ENCODE data around the gene FAM221B.
A peak's percentile ranks its signal among the peaks of the same experiment; 100 is the strongest.

The FAM221B gene

DNA sequence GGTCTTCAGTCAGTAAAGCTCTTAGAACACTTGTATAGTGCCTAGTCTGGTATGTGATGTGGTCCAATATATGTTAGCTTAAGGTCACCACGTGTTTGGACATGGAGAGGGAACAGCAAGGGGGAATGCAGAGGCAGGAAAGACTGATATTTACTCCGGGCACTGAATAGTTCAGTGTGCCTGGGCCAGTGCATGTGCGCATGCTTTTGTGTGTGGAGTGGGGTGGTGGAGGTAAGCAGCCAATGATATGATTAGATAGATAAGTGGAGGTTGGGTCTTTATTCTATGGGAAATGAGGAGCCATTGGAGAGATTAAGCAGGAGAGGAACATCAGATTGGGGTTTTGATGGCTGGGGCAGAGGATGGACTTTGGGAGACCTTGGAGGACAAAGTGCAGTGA lies 27.7 kb upstream of the FAM221B start:
- DNase-seq (ENCODE audit: low spot score in 2 of 2) (no peak), ATAC-seq (no peak)
- Mint-ChIP-seq H3K4me1 (peaks cover 15% of the 10 kb centered on the region), H3K27ac (no peak overlapping the region), H3K9me3 (no peaks in the 10 kb centered on the region), H3K36me3 (no peaks in the 10 kb centered on the region), H3K4me3 (no peak overlapping the region)

DNA sequence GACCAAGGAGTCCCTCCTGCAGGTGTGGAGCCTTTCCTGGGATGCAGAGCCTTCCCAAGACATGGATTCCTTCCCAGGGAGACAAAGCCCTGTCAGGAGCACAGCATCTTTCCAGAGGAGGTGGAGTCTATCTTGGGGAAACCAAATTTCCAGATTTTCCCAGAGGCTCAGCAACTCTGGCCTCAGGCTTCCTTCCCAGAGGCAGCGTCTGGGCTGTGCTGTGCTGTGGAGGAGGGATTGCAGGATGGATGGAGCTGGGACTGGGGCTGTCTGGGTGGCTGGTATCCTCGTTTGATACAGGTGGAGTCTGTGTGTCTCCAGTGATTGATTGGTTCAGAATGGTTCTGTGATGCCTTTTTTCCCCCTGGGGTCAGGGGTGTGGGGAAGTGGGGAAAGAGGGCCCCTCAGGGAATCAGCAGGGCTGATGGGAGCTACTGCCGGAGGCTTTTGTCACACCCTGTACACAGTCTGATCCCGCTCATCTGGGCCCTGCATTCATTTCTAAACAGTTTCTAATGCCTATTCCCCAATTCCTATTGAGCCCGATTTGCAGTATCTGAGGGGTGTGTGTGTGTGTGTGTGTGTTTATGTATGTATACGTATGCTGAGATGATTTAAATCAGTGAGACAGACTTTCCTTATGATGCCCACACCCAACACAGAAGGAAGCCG lies 25.7 kb upstream of the FAM221B start:
- ATAC-seq, result no peak
- peaks cover 10% of the 10 kb centered on the region for H3K4me1 Mint-ChIP-seq
- peak overlapping the region; percentile 34 for H3K27ac Mint-ChIP-seq

DNA sequence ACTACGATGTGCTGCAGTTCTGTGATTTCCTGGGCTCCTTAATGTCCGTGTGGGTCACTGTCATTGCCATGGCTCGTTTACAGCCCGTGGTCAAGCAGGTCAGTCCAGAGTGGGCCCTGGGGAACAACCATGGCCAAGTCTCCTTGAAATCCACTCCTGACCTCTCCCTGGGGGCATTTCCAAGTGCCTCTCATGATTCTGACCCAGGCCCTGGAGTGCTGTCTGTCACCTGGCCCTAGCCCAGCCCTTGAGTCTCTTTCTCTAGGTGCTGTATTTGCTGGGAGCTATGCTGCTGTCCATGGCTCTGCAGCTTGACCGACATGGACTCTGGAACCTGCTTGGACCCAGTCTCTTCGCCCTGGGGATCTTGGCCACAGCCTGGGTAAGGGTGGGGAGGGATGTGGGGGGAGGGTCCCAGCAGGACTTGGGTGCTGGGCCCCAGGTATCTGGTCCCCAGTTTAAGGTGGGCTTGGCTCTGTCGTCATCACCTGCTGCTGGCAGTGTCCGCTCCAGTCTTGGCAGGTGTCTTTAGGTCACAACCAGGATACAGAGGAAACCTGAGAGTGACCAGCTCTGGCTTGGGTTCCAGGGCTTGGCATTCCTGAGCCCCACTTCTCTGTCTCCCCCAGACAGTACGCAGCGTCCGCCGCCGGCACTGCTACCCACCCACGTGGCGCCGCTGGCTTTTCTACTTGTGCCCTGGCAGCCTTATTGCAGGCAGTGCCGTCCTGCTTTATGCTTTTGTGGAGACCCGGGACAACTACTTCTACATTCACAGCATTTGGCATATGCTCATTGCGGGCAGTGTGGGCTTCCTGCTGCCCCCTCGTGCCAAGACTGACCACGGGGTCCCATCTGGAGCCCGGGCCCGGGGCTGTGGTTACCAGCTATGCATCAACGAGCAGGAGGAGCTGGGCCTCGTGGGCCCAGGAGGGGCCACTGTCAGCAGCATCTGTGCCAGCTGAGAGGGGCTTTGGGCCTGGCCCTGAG lies 24.6 kb upstream of the FAM221B start:
- H3K27ac Mint-ChIP-seq, result peak overlapping the region; percentile 34
- no peak overlapping the region for H3K4me3 Mint-ChIP-seq
- ATAC-seq, result no peak

More for the DNA sequence above, 25.7 kb upstream of the FAM221B start:
- H3K4me3 Mint-ChIP-seq, result no peak overlapping the region
- H3K9me3 Mint-ChIP-seq, result no peaks in the 10 kb centered on the region
- no peaks in the 10 kb centered on the region for H3K36me3 Mint-ChIP-seq
- DNase-seq (ENCODE audit: low spot score in 2 of 2), result no peak

DNA sequence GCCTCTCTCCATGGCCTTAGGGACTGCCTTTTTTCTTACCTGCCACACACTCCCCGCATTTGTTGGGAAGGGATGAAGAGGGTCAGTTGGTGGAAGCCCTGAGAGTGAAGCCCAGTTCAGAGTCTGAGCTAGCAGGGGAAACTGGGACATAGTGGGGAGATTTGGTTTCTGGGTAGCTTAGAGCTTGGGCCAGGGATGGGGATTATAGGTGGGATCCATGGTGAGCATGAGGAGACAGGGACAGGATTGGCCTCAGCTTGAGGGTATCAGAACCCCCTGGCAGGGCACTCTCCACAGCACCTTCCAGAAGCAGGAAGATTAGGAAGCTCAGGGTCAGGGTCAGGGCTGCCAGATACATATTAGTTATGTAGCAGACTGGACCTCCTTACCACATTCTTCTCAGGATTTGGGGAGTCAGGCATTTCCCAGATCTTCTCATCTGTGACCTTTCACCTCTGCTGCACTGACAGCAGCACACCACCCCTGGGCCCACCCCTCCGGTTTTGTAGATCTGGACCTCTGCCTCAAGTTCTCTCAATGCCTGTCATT lies 23.8 kb upstream of the FAM221B start:
- DNase-seq (ENCODE audit: low spot score in 2 of 2) (no peak), ATAC-seq (no peak)
- Mint-ChIP-seq H3K36me3 (no peaks in the 10 kb centered on the region), H3K4me1 (peaks cover 14% of the 10 kb centered on the region), H3K9me3 (no peaks in the 10 kb centered on the region), H3K4me3 (no peak overlapping the region), H3K27ac (no peak overlapping the region)

More for the DNA sequence above, 24.6 kb upstream of the FAM221B start:
- Mint-ChIP-seq H3K9me3 (no peaks in the 10 kb centered on the region), H3K4me1 (peaks cover 5% of the 10 kb centered on the region), H3K36me3 (no peaks in the 10 kb centered on the region)
- DNase-seq (ENCODE audit: low spot score in 2 of 2), result no peak

DNA sequence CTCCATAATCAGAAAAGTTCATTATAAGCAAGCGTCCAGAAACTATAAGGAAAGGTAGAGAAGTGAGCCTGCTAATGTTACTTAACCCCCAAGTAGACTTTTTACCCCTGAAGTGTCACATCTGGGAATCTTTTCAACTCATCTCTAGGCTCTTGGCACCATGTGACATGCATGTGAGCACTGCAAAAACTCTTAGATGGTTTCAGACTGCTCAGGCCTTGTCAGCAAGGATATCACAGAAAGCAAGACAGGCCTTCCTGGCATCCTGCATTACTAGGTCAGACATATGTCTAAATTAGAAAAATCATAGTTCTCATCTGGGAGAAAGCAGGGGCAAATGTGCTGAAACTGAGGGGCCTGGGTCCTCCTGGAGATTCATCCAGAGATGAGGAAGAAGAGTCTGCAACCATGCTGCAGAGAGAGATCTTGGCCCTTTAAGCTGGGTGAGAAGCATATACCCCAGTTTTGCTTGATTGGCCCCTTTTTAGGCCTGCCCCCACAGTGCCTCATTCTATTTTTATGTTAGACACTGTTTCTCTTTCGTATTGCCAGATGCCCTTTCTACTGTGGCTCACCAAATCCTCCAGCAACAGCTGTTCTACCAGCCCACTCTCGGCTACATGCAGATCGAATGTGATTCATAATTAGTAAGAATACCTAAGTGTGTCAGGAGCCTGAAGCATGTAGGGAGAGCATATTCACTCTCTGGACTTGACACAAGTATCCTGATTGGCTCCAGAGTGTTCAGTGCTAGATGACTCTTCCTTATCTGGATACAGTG lies 19.4 kb upstream of the FAM221B start:
- Mint-ChIP-seq H3K36me3 (no peaks in the 10 kb centered on the region), H3K4me1 (peaks cover 41% of the 10 kb centered on the region), H3K27ac (peak overlapping the region; percentile 76), H3K4me3 (peak overlapping the region; percentile 30), H3K9me3 (no peaks in the 10 kb centered on the region)
- DNase-seq (ENCODE audit: low spot score in 2 of 2), result no peak
- ATAC-seq, result peak; percentile 99

DNA sequence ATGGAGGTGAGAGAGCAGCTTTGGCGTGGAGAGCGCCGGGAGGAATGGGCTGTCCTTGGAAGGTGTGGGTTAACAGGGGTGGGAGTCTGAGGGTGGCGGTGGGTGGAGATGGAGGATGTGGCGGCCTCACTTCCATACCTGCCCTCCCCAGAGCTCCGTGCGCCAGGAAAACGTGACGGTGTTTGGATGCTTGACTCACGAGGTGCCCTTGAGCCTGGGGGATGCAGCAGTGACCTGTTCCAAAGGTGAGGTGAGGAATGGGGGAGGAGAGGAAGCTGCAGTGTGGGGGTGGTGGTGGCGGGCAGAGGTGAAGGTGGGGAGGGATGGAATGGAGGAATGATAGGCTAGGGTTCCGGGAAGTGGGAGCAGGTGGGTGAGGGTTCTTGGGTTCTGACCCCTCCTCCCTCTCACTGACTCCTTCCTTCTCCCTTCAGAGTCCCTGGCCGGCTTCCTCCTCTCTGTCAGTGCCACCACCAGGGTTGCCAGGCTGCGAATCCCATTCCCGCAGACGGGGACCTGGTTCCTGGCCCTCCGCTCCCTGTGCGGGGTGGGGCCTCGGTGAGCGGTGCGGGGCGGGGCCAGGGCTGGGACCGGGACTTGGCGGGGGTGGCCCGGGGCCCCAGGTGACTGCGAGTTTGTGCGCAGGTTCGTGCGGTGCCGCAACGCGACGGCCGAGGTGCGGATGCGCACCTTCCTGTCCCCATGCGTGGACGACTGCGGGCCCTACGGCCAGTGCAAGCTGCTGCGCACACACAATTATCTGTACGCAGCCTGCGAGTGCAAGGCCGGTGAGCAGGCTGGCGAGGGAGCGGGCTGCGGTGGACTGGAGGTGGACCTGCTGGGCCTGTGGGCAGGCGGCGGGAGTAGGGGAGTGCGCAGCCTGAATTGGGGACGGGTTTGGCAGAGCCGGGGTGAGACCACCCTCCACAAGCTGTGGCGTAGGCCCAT lies 17.6 kb upstream of the FAM221B start:
- DNase-seq (ENCODE audit: low spot score in 2 of 2) (no peak), ATAC-seq (no peak)
- Mint-ChIP-seq H3K36me3 (no peaks in the 10 kb centered on the region), H3K27ac (no peak overlapping the region), H3K4me3 (no peak overlapping the region), H3K9me3 (no peaks in the 10 kb centered on the region), H3K4me1 (peaks cover 49% of the 10 kb centered on the region)

DNA sequence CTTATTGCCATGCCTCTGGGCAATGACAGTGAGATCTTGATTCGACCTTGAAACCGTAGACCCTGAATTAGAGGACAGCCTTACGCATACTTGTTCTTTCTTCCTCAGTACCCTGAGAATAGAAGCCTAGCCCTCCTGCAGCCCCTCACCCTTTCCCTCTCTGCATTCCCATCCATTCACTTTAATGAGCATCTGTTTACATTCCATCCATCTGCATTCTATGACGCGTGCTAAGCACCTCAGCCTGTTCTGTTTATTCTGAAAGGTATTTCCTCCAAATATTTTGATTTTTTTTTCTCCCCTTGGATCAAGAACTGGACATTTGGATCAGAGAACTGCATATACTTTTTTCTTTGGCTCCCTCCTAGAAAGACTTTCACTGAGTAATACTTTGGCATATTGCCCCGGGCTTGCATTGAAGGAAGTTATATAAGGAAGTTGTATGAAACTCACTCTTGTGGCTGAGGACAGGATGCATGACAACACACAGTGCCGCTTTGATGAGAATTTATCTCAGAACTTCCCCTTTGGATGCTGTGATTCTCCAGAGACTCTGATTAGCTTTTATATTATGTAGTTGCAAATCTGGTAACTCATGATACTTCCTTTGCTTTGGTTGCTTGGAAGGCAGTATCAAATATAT lies 16.2 kb upstream of the FAM221B start:
- no peak overlapping the region for H3K4me3 Mint-ChIP-seq
- no peaks in the 10 kb centered on the region for H3K36me3 Mint-ChIP-seq
- peaks cover 49% of the 10 kb centered on the region for H3K4me1 Mint-ChIP-seq
- H3K9me3 Mint-ChIP-seq, result no peaks in the 10 kb centered on the region
- ATAC-seq (no peak), DNase-seq (ENCODE audit: low spot score in 2 of 2) (no peak)
- H3K27ac Mint-ChIP-seq, result no peak overlapping the region

DNA sequence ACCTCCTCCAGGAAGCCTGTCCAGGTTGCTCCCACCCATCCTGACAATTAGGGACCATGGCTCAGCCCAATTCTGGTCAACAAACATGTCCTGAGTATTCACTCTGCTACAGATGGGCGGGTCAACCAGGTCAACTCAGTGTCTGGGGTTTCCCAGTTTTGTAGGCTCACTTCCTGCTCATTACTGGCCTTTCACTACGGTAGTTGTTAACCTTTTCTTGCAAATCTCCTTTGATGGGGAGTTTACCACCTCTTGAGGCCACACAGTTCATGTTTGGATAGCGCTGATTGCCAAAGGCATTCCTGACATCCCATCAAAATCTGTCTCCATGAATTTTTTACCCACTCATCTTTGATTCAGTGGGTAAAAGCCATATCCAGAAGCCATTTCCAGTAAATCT lies 14.3 kb upstream of the FAM221B start:
- Mint-ChIP-seq H3K4me3 (no peak overlapping the region), H3K4me1 (peaks cover 40% of the 10 kb centered on the region), H3K27ac (peak overlapping the region; percentile 48), H3K36me3 (no peaks in the 10 kb centered on the region), H3K9me3 (no peaks in the 10 kb centered on the region)
- DNase-seq (ENCODE audit: low spot score in 2 of 2) (no peak), ATAC-seq (peak; percentile 64)

DNA sequence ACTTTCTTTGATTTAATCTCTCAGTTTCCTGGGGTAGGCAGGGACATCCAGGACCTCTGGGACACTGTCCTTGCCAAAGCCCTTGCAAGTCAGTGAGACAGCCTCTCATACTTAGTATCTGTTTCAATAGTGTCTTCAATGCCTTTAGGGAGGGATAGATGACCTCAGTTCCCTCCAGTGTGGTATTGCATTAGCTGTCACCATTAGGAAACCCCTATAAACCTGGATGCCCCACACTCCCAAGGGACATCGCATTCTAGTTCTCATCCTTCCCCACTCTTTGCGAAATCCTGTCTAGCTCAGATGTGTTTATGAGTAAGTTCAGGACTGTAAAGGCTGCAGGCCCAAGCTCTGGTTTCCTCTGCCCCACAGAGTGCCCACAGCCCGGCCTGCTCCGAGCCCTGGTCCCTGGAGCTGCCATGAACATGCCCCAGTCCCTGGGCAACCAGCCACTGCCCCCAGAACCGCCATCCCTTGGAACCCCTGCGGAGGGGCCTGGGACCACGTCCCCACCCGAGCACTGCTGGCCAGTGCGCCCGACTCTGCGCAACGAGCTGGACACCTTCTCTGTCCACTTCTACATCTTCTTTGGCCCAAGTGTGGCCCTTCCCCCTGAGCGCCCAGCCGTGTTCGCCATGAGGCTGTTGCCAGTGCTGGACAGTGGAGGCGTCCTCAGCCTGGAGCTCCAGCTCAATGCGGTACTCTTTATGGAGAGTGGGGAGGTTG lies 13.7 kb upstream of the FAM221B start:
- Mint-ChIP-seq H3K9me3 (no peaks in the 10 kb centered on the region), H3K27ac (peak overlapping the region; percentile 48), H3K36me3 (no peaks in the 10 kb centered on the region), H3K4me3 (no peak overlapping the region), H3K4me1 (peaks cover 34% of the 10 kb centered on the region)
- ATAC-seq, result no peak
- DNase-seq (ENCODE audit: low spot score in 2 of 2), result no peak

DNA sequence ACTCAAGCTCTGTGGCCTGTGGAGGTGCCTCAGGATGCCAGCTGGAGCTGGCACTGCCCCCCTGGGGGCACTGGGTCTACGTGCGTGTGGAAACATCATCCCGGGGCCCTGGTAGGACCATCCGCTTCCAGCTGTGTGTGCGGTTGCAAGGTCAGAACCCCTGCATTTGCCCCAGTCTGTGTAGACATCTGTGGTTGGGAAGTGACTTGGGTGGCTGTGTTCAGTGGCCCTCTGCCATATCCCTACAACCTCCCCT lies 13.0 kb upstream of the FAM221B start:
- Mint-ChIP-seq H3K36me3 (no peaks in the 10 kb centered on the region), H3K4me1 (peaks cover 28% of the 10 kb centered on the region), H3K9me3 (no peaks in the 10 kb centered on the region), H3K27ac (peak overlapping the region; percentile 79), H3K4me3 (no peak overlapping the region)
- no peak for DNase-seq (ENCODE audit: low spot score in 2 of 2)
- ATAC-seq, result no peak

DNA sequence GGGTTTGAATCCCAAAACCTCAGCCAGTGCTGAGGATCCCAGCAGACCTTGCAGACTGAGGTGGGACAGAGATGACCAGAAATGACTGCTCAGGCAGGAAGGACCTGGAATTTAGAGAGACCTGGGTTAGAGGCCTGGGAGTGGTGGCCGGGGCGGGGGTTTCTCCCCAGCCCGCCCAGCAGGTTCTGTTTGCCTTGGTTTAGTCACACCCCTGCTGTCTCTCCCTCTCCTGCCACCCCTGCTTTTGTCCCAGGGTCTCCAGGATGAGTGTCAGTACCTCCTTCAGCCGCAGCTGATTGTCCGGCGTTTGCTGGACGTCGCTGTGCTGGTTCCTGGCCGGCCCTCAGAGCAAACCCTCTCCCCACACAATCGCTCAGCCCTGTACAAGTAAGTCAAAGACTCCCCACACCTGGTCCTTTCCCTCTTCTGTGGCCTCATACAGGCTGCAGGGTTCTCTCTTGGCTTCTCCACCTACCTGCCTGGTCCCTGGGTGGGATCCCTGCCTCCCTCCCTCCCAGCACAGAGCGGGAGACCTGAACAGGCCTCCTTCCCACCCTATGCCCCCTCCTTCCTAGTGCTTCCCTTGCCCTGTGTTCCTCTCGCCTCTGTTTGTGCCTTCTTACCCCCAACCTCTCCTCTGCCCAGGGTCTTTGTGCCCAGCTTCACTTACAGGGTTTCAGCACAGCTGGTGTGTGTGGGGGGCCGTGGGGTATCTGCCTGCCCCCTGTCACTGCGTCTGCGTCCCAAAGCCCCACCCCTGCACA lies 12.5 kb upstream of the FAM221B start:
- H3K4me3 Mint-ChIP-seq, result no peak overlapping the region
- no peaks in the 10 kb centered on the region for H3K9me3 Mint-ChIP-seq
- no peak for ATAC-seq
- peak overlapping the region; percentile 79 for H3K27ac Mint-ChIP-seq
- DNase-seq (ENCODE audit: low spot score in 2 of 2), result no peak
- H3K4me1 Mint-ChIP-seq, result peaks cover 28% of the 10 kb centered on the region
- no peaks in the 10 kb centered on the region for H3K36me3 Mint-ChIP-seq

DNA sequence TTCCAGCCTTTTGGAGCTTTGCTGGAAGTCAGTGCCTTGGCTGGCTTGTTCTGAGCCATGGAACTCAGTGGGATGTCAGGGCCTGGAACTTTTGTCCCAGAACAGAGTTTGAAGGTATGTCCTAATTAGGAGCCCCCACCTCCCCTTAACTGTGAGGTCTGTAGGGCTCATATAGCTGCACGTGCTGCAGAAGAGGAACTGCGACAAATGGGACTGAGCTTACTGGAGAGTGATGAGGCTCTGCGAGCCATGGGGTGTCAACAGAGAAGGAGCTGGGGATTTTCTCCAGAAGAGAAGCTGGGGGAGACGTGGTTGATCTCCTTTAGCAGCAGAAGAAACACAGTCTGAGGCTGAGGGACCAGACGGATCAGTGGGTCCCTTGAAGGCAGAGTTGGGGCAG lies 11.4 kb upstream of the FAM221B start:
- DNase-seq (ENCODE audit: low spot score in 2 of 2), result no peak
- Mint-ChIP-seq H3K4me3 (no peak overlapping the region), H3K4me1 (peaks cover 17% of the 10 kb centered on the region), H3K27ac (peak overlapping the region; percentile 79), H3K9me3 (no peaks in the 10 kb centered on the region), H3K36me3 (no peaks in the 10 kb centered on the region)
- no peak for ATAC-seq

DNA sequence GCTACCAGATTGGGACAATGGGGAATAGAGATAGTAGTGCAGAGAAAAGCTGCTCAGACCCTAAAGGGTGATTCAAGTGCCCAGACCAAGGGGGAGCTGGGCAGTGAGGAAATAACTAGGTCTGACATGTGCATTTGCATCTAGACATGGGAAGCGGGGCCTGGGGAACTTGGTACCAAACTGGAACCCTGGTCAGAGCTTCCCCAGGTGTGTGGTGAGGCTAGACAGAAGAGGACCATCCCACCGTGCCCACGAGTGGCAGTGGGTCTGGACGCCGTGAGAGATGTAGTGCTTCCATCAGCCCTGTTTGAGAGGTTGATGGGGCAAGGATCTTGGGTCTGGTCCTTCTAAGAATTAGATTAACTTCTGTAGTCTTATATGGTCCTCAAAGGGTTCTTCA lies 8.1 kb upstream of the FAM221B start:
- Mint-ChIP-seq H3K9me3 (no peaks in the 10 kb centered on the region), H3K27ac (peak overlapping the region; percentile 56), H3K4me1 (no peaks in the 10 kb centered on the region), H3K36me3 (no peaks in the 10 kb centered on the region), H3K4me3 (no peak overlapping the region)
- ATAC-seq, result no peak
- DNase-seq (ENCODE audit: low spot score in 2 of 2), result no peak

Measured in stimulated activated effector memory CD8-positive, alpha-beta T cell treated with anti-CD3 and anti-CD28 coated beads, Interleukin-12 subunit alpha, Interleukin-12 subunit beta, amount 100 ng/mL, for 72 hours (primary cell).